Measurements from ENCODE around the gene FBXW8.

DNA sequence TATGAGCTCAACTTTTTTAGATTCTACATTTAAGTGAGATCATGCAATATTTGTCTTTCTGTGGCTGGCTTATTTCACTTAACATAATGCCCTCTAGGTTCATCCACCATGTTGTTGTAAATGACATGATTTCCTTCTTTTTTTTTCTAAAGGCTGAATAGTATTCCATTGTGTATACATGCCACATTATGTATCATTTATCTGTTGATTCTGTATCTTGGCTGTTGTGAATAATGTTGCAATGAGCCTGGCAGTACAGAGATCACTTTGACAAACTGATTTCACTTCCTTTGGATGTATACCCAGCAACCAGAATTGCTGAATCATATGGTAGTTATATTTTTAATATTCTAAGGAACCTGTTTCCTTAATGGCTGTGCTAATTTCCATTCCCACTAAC lies 19.1 kb downstream of the FBXW8 start:
- TF ChIP-seq ZNF391 (tag by site-specific recombination; IDR thresholded peaks at IDR 0.05; ENCODE audit: borderline replicate concordance, low read depth) (no peak), SETDB1 (IDR thresholded peaks at IDR 0.05; ENCODE audit: insufficient read length, low read length) (no peak), ZNF24 (tag by site-specific recombination; IDR thresholded peaks at IDR 0.05) (no peak), KLF7 (tag by site-specific recombination; IDR thresholded peaks at IDR 0.05; ENCODE audit: borderline replicate concordance) (no peak), ZNF610 (tag by site-specific recombination; IDR thresholded peaks at IDR 0.05; ENCODE audit: borderline replicate concordance) (no peak), YY1 (tag by site-specific recombination; IDR thresholded peaks at IDR 0.05) (no peak)
- TF ChIP-seq, protein P1, sequence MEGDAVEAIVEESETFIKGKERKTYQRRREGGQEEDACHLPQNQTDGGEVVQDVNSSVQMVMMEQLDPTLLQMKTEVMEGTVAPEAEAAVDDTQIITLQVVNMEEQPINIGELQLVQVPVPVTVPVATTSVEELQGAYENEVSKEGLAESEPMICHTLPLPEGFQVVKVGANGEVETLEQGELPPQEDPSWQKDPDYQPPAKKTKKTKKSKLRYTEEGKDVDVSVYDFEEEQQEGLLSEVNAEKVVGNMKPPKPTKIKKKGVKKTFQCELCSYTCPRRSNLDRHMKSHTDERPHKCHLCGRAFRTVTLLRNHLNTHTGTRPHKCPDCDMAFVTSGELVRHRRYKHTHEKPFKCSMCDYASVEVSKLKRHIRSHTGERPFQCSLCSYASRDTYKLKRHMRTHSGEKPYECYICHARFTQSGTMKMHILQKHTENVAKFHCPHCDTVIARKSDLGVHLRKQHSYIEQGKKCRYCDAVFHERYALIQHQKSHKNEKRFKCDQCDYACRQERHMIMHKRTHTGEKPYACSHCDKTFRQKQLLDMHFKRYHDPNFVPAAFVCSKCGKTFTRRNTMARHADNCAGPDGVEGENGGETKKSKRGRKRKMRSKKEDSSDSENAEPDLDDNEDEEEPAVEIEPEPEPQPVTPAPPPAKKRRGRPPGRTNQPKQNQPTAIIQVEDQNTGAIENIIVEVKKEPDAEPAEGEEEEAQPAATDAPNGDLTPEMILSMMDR (tag by site-specific recombination; IDR thresholded peaks at IDR 0.05) = no peak
- TF ChIP-seq, protein P2, sequence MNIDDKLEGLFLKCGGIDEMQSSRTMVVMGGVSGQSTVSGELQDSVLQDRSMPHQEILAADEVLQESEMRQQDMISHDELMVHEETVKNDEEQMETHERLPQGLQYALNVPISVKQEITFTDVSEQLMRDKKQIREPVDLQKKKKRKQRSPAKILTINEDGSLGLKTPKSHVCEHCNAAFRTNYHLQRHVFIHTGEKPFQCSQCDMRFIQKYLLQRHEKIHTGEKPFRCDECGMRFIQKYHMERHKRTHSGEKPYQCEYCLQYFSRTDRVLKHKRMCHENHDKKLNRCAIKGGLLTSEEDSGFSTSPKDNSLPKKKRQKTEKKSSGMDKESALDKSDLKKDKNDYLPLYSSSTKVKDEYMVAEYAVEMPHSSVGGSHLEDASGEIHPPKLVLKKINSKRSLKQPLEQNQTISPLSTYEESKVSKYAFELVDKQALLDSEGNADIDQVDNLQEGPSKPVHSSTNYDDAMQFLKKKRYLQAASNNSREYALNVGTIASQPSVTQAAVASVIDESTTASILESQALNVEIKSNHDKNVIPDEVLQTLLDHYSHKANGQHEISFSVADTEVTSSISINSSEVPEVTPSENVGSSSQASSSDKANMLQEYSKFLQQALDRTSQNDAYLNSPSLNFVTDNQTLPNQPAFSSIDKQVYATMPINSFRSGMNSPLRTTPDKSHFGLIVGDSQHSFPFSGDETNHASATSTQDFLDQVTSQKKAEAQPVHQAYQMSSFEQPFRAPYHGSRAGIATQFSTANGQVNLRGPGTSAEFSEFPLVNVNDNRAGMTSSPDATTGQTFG (tag by site-specific recombination; IDR thresholded peaks at IDR 0.05; ENCODE audit: borderline replicate concordance) = no peak
- TF ChIP-seq, protein P3, sequence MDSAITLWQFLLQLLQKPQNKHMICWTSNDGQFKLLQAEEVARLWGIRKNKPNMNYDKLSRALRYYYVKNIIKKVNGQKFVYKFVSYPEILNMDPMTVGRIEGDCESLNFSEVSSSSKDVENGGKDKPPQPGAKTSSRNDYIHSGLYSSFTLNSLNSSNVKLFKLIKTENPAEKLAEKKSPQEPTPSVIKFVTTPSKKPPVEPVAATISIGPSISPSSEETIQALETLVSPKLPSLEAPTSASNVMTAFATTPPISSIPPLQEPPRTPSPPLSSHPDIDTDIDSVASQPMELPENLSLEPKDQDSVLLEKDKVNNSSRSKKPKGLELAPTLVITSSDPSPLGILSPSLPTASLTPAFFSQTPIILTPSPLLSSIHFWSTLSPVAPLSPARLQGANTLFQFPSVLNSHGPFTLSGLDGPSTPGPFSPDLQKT (IDR thresholded peaks at IDR 0.05; ENCODE audit: borderline replicate concordance, low read depth, low read length) = no peak
- TF ChIP-seq, protein P4, sequence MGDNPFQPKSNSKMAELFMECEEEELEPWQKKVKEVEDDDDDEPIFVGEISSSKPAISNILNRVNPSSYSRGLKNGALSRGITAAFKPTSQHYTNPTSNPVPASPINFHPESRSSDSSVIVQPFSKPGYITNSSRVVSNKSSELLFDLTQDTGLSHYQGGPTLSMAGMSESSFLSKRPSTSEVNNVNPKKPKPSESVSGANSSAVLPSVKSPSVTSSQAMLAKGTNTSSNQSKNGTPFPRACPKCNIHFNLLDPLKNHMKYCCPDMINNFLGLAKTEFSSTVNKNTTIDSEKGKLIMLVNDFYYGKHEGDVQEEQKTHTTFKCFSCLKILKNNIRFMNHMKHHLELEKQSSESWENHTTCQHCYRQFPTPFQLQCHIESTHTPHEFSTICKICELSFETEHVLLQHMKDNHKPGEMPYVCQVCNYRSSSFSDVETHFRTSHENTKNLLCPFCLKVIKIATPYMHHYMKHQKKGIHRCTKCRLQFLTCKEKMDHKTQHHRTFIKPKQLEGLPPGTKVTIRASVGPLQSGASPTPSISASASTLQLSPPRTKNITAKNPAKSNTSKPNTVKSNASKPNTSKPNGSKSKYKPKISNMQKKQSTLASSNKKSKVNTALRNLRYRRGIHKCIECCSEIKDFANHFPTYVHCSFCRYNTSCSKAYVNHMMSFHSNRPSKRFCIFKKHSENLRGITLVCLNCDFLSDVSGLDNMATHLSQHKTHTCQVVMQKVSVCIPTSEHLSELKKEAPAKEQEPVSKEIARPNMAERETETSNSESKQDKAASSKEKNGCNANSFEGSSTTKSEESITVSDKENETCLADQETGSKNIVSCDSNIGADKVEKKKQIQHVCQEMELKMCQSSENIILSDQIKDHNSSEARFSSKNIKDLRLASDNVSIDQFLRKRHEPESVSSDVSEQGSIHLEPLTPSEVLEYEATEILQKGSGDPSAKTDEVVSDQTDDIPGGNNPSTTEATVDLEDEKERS (tag by site-specific recombination; IDR thresholded peaks at IDR 0.05) = no peak
- TF ChIP-seq, protein P5, sequence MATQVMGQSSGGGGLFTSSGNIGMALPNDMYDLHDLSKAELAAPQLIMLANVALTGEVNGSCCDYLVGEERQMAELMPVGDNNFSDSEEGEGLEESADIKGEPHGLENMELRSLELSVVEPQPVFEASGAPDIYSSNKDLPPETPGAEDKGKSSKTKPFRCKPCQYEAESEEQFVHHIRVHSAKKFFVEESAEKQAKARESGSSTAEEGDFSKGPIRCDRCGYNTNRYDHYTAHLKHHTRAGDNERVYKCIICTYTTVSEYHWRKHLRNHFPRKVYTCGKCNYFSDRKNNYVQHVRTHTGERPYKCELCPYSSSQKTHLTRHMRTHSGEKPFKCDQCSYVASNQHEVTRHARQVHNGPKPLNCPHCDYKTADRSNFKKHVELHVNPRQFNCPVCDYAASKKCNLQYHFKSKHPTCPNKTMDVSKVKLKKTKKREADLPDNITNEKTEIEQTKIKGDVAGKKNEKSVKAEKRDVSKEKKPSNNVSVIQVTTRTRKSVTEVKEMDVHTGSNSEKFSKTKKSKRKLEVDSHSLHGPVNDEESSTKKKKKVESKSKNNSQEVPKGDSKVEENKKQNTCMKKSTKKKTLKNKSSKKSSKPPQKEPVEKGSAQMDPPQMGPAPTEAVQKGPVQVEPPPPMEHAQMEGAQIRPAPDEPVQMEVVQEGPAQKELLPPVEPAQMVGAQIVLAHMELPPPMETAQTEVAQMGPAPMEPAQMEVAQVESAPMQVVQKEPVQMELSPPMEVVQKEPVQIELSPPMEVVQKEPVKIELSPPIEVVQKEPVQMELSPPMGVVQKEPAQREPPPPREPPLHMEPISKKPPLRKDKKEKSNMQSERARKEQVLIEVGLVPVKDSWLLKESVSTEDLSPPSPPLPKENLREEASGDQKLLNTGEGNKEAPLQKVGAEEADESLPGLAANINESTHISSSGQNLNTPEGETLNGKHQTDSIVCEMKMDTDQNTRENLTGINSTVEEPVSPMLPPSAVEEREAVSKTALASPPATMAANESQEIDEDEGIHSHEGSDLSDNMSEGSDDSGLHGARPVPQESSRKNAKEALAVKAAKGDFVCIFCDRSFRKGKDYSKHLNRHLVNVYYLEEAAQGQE (tag by site-specific recombination; IDR thresholded peaks at IDR 0.05) = no peak
- TF ChIP-seq, protein P6, sequence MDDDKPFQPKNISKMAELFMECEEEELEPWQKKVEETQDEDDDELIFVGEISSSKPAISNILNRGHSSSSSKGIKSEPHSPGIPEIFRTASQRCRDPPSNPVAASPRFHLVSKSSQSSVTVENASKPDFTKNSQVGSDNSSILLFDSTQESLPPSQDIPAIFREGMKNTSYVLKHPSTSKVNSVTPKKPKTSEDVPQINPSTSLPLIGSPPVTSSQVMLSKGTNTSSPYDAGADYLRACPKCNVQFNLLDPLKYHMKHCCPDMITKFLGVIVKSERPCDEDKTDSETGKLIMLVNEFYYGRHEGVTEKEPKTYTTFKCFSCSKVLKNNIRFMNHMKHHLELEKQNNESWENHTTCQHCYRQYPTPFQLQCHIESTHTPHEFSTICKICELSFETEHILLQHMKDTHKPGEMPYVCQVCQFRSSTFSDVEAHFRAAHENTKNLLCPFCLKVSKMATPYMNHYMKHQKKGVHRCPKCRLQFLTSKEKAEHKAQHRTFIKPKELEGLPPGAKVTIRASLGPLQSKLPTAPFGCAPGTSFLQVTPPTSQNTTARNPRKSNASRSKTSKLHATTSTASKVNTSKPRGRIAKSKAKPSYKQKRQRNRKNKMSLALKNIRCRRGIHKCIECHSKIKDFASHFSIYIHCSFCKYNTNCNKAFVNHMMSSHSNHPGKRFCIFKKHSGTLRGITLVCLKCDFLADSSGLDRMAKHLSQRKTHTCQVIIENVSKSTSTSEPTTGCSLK (tag by site-specific recombination; IDR thresholded peaks at IDR 0.05) = no peak
- TF ChIP-seq, protein P7, sequence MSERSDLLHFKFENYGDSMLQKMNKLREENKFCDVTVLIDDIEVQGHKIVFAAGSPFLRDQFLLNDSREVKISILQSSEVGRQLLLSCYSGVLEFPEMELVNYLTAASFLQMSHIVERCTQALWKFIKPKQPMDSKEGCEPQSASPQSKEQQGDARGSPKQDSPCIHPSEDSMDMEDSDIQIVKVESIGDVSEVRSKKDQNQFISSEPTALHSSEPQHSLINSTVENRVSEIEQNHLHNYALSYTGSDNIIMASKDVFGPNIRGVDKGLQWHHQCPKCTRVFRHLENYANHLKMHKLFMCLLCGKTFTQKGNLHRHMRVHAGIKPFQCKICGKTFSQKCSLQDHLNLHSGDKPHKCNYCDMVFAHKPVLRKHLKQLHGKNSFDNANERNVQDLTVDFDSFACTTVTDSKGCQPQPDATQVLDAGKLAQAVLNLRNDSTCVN (tag by site-specific recombination; optimal IDR thresholded peaks at IDR 0.05) = no peak
